Cardiac muscle cell (in vitro differentiated cells and primary cell): ENCODE data around the gene LPP. TPM values are rescaled to one million over a fixed set of nuclear protein-coding genes. Genes with fewer than 3 reads are reported as not detected.
A peak's percentile ranks its signal among the peaks of the same experiment; 100 is the strongest.

Experiments used
- DNase-seq, 2 donors: peaks; one replicate each; pipeline versions ENCODE4 v3.0.0 to v3.0.0-alpha.2; 2010 to 2017; ENCODE audit warnings: low read depth in 1 of 2, low spot score in 1 of 2
- H3K27ac ChIP-seq: fragments of 200-600 bp; sonication (generic); 2 replicates; pipeline ENCODE4 v1.5.1; 2016
- H3K27me3 ChIP-seq: fragments of 200-600 bp; sonication (generic); 2 replicates; pipeline ENCODE4 v1.6.0; 2016; ENCODE audit warnings: control low read depth
- H3K36me3 ChIP-seq: fragments of 200-600 bp; sonication (generic); 2 replicates; pipeline ENCODE4 v1.5.1; 2016; ENCODE audit warnings: control low read depth
- H3K4me1 ChIP-seq: fragments of 200-600 bp; sonication (generic); 2 replicates; pipeline ENCODE4 v1.8.1; 2017; ENCODE audit warnings: low read depth, mild to moderate bottlenecking, mixed run types
- H3K4me3 ChIP-seq: fragments of 200-600 bp; sonication (generic); 2 replicates; pipeline ENCODE4 v1.5.1; 2016; ENCODE audit warnings: mild to moderate bottlenecking
- H3K9me3 ChIP-seq: fragments of 200-600 bp; sonication (generic); 2 replicates; pipeline ENCODE4 v1.5.1; 2017; ENCODE audit warnings: low read depth, mild to moderate bottlenecking, control low read depth
- polyA plus RNA-seq: library from polyadenylated mRNA; unstranded; fragments of >200 nt; fragmentation: Nextera tagmentation; extraction: Ambion mirVana; gene quantifications from 2 replicates; pipeline ENCODE4 v1.2.1, GENCODE V29; 2016
- total RNA-seq: library from RNA; depleted of rRNA; stranded (reverse); fragments of >200 nt; gene quantifications from 2 replicates; pipeline ENCODE4 v1.2.3, GENCODE V29; 2016
- TF ChIP-seq, protein P1 (sequence below): IDR thresholded peaks from 2 replicates; pipeline ENCODE4 v1.5.1; 2012; ENCODE audit warnings: low read depth, mild to moderate bottlenecking, low read length

LPP gene
- total and polyA plus RNA-seq, 2 experiments from 2014 or later: 21.4 to 45.2 TPM

GRCh38 chr3:188286087-188286513 lies 132.1 kb downstream of the LPP start:
- Histone ChIP-seq H3K36me3 (no peaks in the 10 kb centered on the region), H3K9me3 (no peaks in the 10 kb centered on the region), H3K27ac (no peak overlapping the region), H3K27me3 (no peaks in the 10 kb centered on the region), H3K4me3 (no peak overlapping the region), H3K4me1 (peaks cover 38% of the 10 kb centered on the region)
- TF ChIP-seq, protein P1, sequence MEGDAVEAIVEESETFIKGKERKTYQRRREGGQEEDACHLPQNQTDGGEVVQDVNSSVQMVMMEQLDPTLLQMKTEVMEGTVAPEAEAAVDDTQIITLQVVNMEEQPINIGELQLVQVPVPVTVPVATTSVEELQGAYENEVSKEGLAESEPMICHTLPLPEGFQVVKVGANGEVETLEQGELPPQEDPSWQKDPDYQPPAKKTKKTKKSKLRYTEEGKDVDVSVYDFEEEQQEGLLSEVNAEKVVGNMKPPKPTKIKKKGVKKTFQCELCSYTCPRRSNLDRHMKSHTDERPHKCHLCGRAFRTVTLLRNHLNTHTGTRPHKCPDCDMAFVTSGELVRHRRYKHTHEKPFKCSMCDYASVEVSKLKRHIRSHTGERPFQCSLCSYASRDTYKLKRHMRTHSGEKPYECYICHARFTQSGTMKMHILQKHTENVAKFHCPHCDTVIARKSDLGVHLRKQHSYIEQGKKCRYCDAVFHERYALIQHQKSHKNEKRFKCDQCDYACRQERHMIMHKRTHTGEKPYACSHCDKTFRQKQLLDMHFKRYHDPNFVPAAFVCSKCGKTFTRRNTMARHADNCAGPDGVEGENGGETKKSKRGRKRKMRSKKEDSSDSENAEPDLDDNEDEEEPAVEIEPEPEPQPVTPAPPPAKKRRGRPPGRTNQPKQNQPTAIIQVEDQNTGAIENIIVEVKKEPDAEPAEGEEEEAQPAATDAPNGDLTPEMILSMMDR: no peak
- peak in 1 of 2 donors; percentile 97 for DNase-seq

DNA sequence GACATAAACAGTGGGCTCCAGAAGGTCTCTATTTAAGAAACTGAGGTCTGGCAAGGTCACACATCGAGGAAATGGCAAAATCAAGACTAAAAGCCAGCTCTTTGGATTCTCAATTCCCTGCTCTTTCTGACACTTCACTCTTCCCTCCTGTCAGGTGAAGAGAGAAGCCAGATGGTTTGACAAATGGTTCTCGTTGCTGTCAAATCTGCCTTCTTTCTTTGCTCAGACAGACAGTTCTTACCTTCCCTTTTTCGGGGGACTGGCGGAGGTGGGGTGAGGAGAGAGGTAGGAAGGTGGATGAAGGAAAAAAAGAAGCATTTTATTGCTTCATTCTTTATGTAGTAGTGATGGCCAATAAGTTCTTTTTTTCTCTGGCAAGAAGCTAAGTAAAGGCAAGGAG lies 133.4 kb downstream of the LPP start:
- Histone ChIP-seq H3K4me3 (no peak overlapping the region), H3K9me3 (no peaks in the 10 kb centered on the region), H3K36me3 (no peaks in the 10 kb centered on the region), H3K27me3 (no peaks in the 10 kb centered on the region), H3K4me1 (peaks cover 40% of the 10 kb centered on the region), H3K27ac (no peak overlapping the region)
- no peak for DNase-seq
- TF ChIP-seq, protein P1: no peak

DNA sequence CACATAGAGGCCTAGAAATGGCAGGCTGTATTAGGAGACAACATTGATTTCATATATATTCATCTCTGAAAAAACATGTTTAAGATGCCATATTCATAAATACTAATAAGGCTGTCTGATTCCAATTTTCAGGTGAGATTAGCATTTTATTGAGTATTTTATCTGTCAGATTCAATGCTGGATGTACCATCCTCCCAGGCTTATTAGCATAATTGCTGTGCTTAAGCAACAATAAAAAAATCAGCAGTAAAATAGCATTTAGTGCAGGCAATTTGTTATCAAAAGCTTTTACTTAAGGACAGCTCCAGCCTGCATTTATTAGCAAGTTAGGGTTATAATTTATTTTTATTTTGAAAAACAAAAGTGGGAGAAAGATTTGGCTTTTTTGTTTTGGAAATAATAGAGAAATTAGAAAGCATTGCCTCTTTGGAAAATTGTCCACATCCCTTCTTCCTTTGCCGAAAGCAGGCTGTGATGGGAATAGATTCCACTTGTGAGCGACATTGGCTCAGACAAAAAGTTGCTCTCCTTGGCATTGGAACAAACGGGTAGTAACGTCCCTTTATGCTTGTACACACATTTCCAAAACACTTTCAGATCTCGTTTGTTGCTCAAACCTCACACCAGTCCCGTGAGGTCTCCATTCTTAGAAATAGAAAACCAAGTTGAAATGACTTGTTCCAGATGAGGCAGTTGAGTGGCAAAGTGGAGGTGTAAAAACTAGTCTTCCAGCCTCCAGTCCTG lies 134.0 kb downstream of the LPP start:
- H3K36me3 ChIP-seq: no peaks in the 10 kb centered on the region
- H3K27me3 ChIP-seq: no peaks in the 10 kb centered on the region
- no peak overlapping the region for H3K4me3 ChIP-seq
- no peak for DNase-seq
- H3K9me3 ChIP-seq: no peaks in the 10 kb centered on the region
- H3K4me1 ChIP-seq: peaks cover 37% of the 10 kb centered on the region
- TF ChIP-seq, protein P1: no peak
- H3K27ac ChIP-seq: peak overlapping the region; percentile 55

DNA sequence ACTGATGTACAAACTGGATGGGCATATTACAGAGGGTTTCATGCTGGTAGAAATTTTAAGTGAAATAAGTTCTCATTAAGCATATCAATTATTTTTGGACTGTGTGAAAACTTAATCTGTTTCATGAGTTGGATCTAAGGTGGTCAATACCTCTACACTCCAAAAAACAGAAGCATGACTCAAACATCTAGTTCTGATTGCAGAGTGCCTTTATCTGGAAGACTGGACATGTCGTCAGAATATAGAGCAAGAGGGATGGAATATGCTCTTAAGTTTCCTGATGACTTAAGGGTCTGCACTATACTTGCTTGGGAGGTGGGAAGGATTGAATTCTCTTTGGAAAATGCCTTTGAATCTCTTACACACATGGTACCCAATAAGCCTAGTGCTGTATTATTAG lies 138.3 kb downstream of the LPP start:
- TF ChIP-seq, protein P1: no peak
- no peak overlapping the region for H3K27ac ChIP-seq
- H3K27me3 ChIP-seq: no peaks in the 10 kb centered on the region
- no peaks in the 10 kb centered on the region for H3K36me3 ChIP-seq
- DNase-seq: no peak
- no peak overlapping the region for H3K4me3 ChIP-seq
- no peaks in the 10 kb centered on the region for H3K9me3 ChIP-seq
- peaks cover 25% of the 10 kb centered on the region for H3K4me1 ChIP-seq

- H3K4me1 ChIP-seq: peaks cover 19% of the 10 kb centered on the region
- H3K36me3 ChIP-seq: no peaks in the 10 kb centered on the region
- DNase-seq: no peak
- no peak overlapping the region for H3K27ac ChIP-seq
- H3K27me3 ChIP-seq: no peaks in the 10 kb centered on the region
- H3K9me3 ChIP-seq: no peaks in the 10 kb centered on the region
- no peak overlapping the region for H3K4me3 ChIP-seq
- TF ChIP-seq, protein P1: no peak
These were observed 138.9 kb downstream of the LPP start for GRCh38 chr3:188292827-188293226.
